Natural killer cell (primary cell): ENCODE data around the gene PRKAG1. TPM values are rescaled to one million over a fixed set of nuclear protein-coding genes. Genes with fewer than 3 reads are reported as not detected.

Experiments
- ATAC-seq, 3 donors: fragments of 150-1000 bp in 2 of 3; fragments of 200-7000 bp in 1 of 3; cut with Tn5 transposase; 1 replicate in 1 of 3; 2 replicates in 2 of 3; pipeline ENCODE4 v1.10.0; 2021; ENCODE audit warnings: mild to moderate bottlenecking in 2 of 3, moderate library complexity in 2 of 3
- DNase-seq, 2 donors: peaks; one replicate each; pipeline versions ENCODE4 v3.0.0 to v3.0.0-alpha.2; 2013 to 2021; ENCODE audit warnings: mixed read lengths in 1 of 2
- H3K27ac ChIP-seq: one replicate; pipeline ENCODE4 v1.5.1; 2013; ENCODE audit warnings: mild to moderate bottlenecking, low read length
- H3K27me3 ChIP-seq: one replicate; pipeline ENCODE4 v1.6.1; 2013; ENCODE audit warnings: low read length; ENCODE audit not compliant: control insufficient read depth, insufficient read depth
- H3K36me3 ChIP-seq: one replicate; pipeline ENCODE4 v1.6.1; 2013; ENCODE audit warnings: low read length; ENCODE audit not compliant: control insufficient read depth, insufficient read depth
- H3K4me1 ChIP-seq: one replicate; pipeline ENCODE4 v1.6.1; 2013; ENCODE audit warnings: low read length; ENCODE audit not compliant: control insufficient read depth, insufficient read depth
- H3K4me3 ChIP-seq: one replicate; pipeline ENCODE4 v1.5.1; 2013; ENCODE audit warnings: low read length
- H3K9me3 ChIP-seq: one replicate; pipeline ENCODE4 v1.6.1; 2013; ENCODE audit warnings: low read length; ENCODE audit not compliant: control insufficient read depth, insufficient read depth
- H3K27ac Mint-ChIP-seq, 2 donors: one replicate each; pipeline ENCODE4 v1.8.0; 2022; ENCODE audit warnings: mild to moderate bottlenecking in 2 of 2, mixed read lengths in 2 of 2, moderate library complexity in 1 of 2
- H3K27me3 Mint-ChIP-seq, 2 donors: one replicate each; pipeline ENCODE4 v1.8.0; 2022; ENCODE audit warnings: low read depth in 2 of 2, mixed read lengths in 2 of 2
- H3K36me3 Mint-ChIP-seq: one replicate; pipeline ENCODE4 v1.8.0; 2022; ENCODE audit warnings: mixed read lengths
- H3K4me1 Mint-ChIP-seq, 2 donors: one replicate each; pipeline ENCODE4 v1.8.0; 2022; ENCODE audit warnings: mixed read lengths in 2 of 2
- H3K4me3 Mint-ChIP-seq: one replicate; pipeline ENCODE4 v1.8.0; 2022; ENCODE audit warnings: mild to moderate bottlenecking, moderate library complexity, mixed read lengths
- H3K9me3 Mint-ChIP-seq, 2 donors: one replicate each; pipeline ENCODE4 v1.8.0; 2022; ENCODE audit warnings: mixed read lengths in 2 of 2
- WGBS: methylation state at CpG from one replicate; pipeline ENCODE4 v1.1.7; 2013; ENCODE audit warnings: missing lambda C conversion rate; ENCODE audit not compliant: insufficient coverage; 5-methylcytosine and 5-hydroxymethylcytosine counted together
- intact Hi-C: fragments of 100-400 bp; cut with micrococcal nuclease; formaldehyde crosslinking; loops from one replicate; pipeline ENCODE4 v1.14.2; 2022
- total RNA-seq, 4 donors: library from RNA; stranded (reverse); fragments of 120-200 nt in 1 of 4; gene quantifications; one replicate each; pipeline versions ENCODE4 v1.2.3 to v1.2.4, GENCODE V29; 2013 to 2022
- TF ChIP-seq, protein P1 (sequence below): fragments of 200-600 bp; IDR thresholded peaks from one replicate; pipeline ENCODE4 v1.8.0; 2022; ENCODE audit warnings: antibody characterized with exemption

The PRKAG1 gene
- total RNA-seq, 3 donors from 2014 or later (not counting 1 experiment from before 2014, with no cell fraction given): 76.4 to 100 (median 81.1) TPM

DNA sequence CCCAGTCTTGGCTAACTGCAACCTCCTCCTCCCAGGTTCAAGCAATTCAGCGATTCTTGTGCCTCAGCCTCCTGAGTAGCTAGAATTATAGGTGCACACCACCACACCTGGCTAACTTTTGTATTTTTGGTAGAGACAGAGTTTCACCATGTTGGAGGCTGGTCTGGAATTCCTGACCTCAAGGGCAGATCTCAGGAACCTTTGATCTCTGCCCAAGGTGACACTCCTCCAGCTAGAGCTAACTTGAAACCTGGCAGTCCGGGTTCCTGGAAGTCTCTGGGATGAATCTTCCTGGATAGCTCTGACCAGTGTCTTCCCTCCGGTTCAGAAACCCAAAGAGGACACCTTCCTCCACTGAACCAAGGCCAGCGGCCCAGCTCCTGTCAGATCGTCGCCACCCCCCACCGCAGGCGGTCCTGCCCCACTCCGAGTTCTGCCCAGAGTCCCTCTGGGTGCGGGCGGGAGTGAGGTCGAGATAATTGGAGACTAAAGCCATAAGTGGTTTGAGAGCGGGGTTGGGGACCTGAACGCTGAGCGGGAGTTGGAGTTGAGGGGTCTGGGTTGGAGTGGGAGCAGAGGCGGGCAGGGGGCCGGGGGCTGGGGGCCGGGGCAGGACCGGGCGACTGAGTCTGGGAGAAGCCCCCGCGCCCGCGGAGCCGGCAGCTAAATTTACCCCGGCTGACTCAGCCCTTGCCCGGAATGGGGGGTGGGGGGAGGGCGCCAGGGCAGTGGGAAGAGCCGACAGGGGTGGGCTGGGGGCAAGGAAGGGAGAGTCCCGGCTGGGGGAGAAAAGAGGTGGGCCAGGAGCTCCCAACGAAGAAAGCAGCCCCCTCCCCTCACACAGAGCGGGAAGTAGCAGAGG is 24.1 kb downstream of the PRKAG1 start:
- Histone ChIP-seq H3K4me3 (no peak overlapping the region), H3K4me1 (peaks cover 37% of the 10 kb centered on the region), H3K27ac (no peak overlapping the region), H3K36me3 (no peaks in the 10 kb centered on the region), H3K27me3 (peaks cover 34% of the 10 kb centered on the region), H3K9me3 (no peaks in the 10 kb centered on the region)
- no peak overlapping the region for H3K4me3 Mint-ChIP-seq
- H3K36me3 Mint-ChIP-seq: no peaks in the 10 kb centered on the region
- H3K27me3 Mint-ChIP-seq: peaks cover 26 to 55% of the 10 kb centered on the region in 2 donors
- no peak overlapping the region for H3K27ac Mint-ChIP-seq
- 25% methylated on average over 28 of the region's 32 CpGs for WGBS
- no peaks in the 10 kb centered on the region for H3K9me3 Mint-ChIP-seq
- intact Hi-C loops: loop anchor here (5.0 kb wide), 2 partner anchors 48 to 62 kb away; no protein-coding TSS in a partner anchor
- DNase-seq (no peak), ATAC-seq (no peak)
- H3K4me1 Mint-ChIP-seq: peaks cover 20 to 34% of the 10 kb centered on the region in 2 donors
- TF ChIP-seq, protein P1, sequence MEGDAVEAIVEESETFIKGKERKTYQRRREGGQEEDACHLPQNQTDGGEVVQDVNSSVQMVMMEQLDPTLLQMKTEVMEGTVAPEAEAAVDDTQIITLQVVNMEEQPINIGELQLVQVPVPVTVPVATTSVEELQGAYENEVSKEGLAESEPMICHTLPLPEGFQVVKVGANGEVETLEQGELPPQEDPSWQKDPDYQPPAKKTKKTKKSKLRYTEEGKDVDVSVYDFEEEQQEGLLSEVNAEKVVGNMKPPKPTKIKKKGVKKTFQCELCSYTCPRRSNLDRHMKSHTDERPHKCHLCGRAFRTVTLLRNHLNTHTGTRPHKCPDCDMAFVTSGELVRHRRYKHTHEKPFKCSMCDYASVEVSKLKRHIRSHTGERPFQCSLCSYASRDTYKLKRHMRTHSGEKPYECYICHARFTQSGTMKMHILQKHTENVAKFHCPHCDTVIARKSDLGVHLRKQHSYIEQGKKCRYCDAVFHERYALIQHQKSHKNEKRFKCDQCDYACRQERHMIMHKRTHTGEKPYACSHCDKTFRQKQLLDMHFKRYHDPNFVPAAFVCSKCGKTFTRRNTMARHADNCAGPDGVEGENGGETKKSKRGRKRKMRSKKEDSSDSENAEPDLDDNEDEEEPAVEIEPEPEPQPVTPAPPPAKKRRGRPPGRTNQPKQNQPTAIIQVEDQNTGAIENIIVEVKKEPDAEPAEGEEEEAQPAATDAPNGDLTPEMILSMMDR: no peak

DNA sequence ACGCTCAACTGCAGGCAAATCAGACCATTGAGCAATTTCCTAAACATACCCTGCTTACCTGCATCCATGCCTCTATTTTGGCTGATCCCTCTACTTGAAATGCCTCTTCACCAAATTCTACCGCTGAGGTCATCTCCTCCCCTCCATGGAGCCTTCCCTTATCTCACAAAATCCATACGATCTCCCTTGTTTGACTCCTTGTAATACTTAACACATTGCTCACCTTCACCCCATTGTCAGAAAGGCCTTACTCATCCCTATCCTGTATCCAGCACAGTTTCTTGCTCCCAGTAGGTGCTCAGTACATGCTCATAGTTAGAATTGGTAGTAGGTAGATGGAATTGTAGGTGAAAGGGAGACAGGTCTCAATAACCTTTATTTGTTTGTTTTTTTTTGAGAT is 24.8 kb downstream of the PRKAG1 start:
- TF ChIP-seq, protein P1: no peak
- ATAC-seq: no peak
- intact Hi-C loops: no loop called here
- H3K27ac ChIP-seq: no peak overlapping the region
- no peaks in the 10 kb centered on the region for H3K9me3 ChIP-seq
- no peak for DNase-seq
- 84% methylated on average over 3 of the region's 3 CpGs for WGBS
- peaks cover 15 to 28% of the 10 kb centered on the region in 2 donors for H3K4me1 Mint-ChIP-seq
- no peaks in the 10 kb centered on the region for H3K36me3 ChIP-seq
- no peak overlapping the region for H3K4me3 ChIP-seq
- no peaks in the 10 kb centered on the region for H3K36me3 Mint-ChIP-seq
- H3K4me3 Mint-ChIP-seq: no peak overlapping the region
- H3K27me3 ChIP-seq: peaks cover 31% of the 10 kb centered on the region
- no peak overlapping the region for H3K27ac Mint-ChIP-seq
- no peaks in the 10 kb centered on the region for H3K9me3 Mint-ChIP-seq
- peaks cover 30% of the 10 kb centered on the region for H3K4me1 ChIP-seq
- H3K27me3 Mint-ChIP-seq: peaks cover 33 to 56% of the 10 kb centered on the region in 2 donors

DNA sequence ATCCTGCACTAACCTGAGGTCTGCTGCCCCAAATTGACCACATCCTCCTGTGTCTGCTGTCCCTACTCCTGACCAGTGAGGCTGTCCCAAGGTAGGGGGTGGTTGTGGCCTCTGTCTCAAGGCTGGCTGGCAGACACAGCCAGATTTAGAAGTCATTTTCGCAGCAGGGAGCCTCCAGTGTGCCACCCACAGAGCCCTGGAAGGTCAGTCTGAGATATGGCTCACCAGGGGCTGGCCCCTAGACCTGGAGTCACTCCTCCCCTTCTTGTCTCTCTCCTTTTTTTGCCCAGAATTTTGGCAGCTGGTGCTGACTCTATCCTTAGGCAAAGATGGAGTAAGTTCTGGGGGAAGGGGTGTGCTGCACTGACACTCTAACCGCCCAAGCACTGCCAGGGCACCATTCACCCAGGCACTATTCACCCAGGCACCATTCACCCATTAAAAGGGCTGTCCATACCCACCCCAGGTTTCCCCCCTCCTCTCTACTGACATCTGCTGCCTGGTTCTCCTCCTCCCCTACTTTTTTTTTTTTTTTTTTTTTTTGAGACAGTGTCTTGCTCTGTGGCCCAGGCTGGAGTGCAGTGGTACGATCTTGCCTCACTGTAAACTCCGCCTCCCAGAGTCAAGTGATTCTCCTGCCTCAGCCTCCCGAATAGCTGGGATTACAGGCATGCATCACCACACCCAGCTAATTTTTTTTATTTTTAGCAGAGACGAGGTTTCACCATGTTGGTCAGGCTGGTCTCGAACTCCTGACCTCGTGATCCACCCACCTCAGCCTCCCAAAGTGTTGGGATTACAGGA is 27.1 kb downstream of the PRKAG1 start:
- Histone ChIP-seq H3K27me3 (peaks cover 23% of the 10 kb centered on the region), H3K4me1 (peaks cover 14% of the 10 kb centered on the region), H3K36me3 (no peaks in the 10 kb centered on the region), H3K4me3 (no peak overlapping the region), H3K27ac (no peak overlapping the region), H3K9me3 (no peaks in the 10 kb centered on the region)
- TF ChIP-seq, protein P1: no peak
- 69% methylated on average over 8 of the region's 8 CpGs for WGBS
- Mint-ChIP-seq H3K4me3 (no peak overlapping the region), H3K27me3 (peaks cover 47 to 51% of the 10 kb centered on the region in 2 donors), H3K36me3 (no peaks in the 10 kb centered on the region), H3K9me3 (no peaks in the 10 kb centered on the region), H3K27ac (no peak overlapping the region), H3K4me1 (peaks cover 15 to 17% of the 10 kb centered on the region in 2 donors)
- intact Hi-C loops: no loop called here
- DNase-seq (peak in 1 of 2 donors; percentile 7), ATAC-seq (no peak)
